Measurements from ENCODE around the gene PODXL.
"Not testable (repeated sequence)": the region's sequence is repeated elsewhere in the genome, so short reads cannot be mapped to it uniquely, and the experiment has no call there.

The PODXL gene

DNA sequence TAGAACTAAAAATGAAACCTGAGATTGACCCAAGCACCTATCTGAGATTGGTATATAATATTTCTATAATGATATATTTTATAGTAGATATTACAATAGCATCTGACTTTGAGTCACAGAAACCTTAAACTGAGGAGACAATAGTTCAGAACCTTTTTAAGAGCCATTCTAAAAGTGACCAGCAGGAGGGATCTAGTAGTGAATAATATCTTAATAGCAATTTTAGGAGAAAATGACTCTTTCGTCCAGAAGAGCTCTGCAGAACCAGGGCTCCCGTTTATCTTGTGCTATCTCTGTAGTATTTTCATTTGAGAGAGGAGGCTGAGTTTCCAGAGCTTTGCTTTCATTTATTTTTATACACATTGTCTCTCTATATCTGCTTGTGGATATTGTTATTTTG is 68.1 kb downstream of the PODXL start:
- DNase-seq, result no peak

DNA sequence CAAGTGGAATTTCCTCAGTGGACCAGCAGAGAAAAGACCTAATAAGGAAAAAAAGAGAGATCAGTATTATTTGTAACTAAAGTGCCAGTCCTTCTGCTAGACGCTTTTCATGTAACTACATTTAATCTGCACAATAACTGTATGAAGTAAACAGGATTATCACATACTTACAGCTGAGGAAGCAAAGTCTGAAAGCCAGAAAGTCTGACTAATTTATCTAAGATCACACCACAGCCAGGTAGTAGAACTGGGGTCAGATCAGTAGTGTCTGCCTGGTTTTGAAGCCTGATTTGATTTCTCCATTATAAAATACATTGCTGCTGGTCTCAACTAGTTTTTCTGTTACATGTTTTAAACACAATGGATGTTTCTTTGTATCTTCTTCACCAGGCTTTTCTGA is 69.2 kb downstream of the PODXL start:
- DNase-seq, result no peak

DNA sequence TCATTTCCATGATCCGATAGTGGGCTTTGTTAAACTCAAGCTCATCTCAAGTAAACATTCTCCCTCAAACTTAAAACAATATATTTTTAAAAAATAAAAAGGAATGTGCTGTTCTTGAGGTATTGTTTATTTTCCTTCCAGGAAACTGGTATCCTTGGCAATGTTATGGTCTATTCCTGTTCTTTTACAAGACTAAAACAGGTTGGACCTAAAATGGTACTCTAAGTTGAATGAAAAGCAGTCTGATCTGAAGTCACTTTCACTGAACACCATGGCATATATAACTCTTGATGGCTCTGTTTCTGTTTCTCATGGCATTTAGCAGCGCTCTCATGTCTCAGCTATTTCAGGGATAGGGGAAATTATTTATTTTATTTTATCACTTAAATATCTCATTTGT is 70.1 kb downstream of the PODXL start:
- no peak for DNase-seq

DNA sequence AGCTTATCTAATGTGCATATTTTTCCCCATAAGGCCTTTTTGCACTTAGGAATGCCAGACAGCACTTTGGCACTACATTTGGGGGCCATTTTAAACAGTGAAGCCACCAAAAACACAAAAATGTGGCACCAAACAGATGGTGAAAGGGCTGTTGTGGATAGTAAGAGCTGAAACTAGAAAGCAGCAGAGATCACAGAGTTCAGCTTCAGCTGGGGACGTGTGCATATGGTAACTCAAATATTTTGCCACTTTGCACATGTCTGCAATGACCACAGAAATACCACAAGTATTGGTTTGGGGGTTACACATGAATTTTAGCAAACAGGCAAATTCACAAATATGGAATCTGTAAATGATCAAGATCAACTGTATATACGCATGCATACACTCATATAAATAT is 72.8 kb downstream of the PODXL start:
- no peak for DNase-seq

DNA sequence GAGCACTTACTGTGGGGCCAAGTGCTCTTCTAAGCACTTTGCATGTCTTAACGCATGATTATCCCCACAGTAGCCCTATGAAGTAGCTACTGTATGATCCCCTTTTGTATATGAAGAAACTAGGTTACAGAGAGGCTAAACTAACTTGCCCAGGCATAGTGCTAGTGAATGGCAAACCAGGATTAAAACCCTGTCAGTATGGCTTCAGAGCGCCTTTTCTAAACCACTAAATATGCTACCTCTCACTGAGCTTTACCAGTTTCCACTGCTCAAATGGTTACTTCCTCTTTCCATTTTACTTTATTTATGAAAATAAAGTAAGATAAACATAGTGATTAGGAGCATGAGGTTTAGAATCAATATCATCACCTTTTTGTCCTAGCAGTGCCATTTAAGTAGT is 73.6 kb downstream of the PODXL start:
- no peak for DNase-seq

DNA sequence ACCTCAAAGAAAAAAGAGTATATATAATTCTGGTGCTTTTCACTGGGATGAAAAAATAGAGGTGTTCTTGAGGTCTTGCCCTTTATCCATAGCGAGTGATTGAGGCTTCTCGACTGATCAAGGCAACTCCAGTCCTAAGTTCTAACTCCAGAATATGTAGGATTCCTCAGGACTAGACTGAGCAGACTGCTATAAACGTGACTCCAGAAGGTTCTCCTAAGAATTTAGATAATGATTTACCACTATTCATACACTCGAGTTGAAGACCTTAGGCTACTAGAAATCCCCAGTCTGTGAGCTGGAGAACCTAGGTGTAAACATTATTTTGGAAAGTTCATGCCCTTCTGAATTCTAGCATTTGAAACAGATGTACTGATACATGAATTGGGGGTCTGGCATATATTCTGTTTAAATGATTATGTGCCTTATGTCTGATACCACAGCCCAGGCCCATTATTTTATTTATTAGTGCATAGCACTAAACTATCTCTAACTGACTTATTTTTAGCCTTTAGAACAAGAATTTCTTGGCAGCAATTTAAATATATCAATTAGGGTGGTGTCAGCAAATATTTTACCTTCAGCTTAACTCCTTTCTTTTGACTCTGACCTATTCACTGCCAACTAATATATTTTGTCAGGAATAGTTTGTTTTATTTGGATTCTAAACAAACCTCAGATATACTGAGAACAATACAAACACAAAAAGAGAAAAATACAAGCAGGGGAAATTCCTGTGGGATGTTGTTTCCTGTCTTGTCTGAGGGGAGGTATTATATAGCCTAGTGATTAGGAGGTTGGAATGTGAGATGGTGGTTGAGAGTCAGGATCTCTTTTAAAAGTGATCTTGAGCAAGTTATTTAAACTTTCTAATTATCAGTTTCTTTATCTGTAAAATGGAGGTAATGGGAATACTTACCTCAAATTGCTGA is 75.8 kb downstream of the PODXL start:
- DNase-seq, result no peak

DNA sequence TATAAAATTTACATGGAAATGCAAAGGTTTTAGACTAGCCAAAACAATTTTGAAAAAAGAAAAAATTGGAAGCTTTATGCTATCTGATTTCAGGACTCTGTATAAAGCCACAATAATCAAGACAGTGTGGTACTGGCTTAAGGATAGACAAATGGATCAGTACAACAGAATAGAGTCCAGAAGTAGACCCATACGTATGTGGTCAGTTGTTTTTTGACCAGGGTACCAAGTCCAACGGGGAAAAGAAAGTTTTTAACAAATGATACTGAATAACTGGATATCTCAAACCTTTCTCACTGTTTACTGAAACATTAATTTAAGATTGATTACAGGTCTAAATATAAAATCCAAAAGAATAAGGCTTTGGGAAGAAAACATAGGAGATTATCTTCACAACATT is 79.7 kb downstream of the PODXL start:
- no peak for DNase-seq

DNA sequence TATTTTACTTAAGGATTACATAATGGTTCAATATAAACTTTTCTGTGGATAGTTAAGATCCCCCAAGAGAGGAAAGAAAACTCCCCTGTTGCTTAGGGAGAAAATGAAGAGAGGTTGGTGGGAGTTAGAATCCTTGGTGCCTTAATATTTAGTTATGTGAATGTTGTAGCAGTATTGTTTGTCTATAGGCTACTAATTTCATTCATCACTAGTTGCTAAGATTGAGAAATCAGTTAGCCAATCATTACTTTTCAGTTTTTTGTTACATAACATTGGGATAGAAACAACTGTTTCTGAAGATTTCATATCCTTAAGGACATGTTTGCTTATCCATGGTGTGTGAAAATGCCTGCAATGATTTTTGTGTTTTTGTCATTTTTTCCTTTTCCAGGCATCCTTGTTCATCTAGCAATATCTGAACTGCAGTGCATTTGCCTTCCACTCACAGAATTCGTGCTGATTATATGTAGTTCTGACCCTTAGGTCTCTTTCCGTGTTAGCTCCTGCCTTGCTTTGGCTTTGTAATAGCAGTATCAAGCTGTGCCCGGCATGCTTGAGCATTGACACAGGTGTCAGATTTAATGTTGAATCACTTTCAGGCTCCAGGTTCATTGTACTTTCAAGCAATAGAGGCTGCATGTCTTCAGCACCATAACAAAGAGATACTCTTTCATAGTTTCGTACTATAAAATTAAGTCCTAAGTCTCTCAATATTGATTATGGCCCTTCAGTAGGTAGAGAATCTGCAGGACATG is 85.0 kb downstream of the PODXL start:
- DNase-seq, result no peak

DNA sequence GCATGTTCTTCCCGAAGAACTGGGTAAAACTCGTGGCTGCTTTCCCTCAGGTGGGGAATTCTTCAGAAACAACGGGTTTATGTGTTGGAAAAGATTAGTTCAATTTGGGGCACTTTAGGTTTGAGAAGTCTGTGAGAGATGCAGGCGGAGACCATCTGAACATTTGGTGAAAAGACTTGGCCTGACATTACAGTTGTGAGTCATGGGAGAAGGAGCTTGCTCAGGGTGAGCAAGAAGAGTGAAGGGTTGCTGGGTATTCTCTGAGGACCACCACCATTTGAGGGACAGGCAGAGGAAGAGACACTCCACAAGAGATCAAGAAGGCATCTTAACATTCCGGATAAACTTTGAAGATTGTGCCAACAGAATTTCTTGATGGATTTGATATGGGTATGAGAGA is 88.6 kb downstream of the PODXL start:
- DNase-seq, result no peak

DNA sequence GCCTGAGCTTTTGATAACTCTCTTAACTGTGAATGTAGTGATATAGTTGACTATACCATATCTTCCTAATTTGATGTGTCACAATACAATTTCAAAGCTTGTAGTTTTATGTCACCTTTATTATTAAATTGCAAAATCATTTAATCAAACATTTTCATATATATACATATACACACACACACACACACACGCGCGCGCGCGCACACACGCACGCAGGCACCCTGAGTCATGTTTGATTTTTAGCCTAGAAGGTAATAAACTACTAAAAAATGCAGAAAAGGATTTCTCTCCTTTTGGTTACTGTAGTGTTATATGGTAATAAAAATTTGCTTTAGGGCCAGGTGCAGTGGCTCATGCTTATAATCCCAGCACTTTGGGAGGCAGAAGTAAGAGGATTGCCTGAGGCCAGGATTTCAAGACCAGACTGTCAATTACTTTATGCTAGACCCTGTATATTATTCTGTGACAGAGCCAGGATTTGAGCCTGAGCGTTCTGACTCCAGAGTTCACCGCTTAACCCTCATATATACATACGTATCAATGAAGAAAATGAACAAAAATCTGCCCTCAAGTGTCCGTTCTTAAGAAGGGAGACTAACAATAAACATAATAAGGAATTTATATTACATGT is 89.6 kb downstream of the PODXL start:
- DNase-seq, result no peak

DNA sequence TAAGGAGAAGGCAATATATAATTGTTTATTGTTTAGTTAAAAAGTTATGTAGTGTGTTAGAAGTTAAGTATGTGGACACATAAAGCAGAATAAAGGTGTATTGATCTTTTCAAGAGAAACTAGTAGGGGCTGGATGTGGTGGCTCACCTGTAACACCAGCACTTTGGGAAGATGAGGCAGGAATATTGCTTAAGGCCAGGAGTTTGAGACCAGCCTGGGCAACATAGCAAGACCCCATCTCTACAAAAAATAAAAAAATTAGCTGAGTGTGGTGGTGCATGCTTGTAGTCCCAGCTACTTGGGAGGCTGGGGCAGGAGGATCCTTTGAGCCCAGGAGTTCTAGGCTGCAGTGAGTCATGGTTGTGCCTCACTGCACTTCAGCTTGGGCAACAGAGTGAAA is 93.7 kb downstream of the PODXL start:
- not testable (repeated sequence) for DNase-seq

DNA sequence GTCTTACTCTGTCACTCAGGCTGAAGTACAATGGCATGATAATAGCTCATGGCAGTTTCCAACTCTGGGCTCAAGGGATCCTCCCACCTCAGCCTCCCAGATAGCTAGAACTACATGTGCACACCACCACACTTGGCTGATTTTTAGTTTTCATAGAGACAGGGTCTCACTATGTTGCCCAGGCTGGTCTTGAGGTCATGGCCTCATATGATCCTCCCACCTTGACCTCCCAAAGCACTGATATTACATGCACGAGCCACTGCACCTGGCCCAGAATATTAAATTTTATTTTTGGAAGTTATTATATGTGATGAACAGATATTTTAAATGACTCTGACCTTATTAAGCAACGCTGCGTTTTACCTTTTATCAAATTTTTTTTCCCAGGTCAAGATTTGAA is 94.4 kb downstream of the PODXL start:
- DNase-seq, result no peak

DNA sequence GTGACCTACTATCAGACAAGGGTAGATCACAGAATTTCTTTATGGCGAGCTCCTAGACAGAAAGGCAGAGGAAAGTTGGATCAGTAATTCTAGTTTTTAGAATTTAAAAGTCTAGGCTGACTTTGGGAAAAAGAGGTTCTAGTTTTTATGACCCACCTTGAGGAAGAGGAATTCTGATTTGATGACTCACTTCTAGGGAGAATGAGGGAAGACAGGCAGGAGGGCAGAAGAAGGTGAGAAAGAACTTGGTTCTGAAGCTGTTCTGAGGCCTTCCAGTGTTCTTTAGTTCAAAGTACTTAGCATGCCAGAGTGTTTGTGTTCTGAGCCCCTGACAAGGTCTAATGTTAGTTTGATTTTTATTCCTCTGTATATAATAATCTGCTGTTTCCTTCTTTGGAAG is 97.2 kb downstream of the PODXL start:
- DNase-seq, result no peak

DNA sequence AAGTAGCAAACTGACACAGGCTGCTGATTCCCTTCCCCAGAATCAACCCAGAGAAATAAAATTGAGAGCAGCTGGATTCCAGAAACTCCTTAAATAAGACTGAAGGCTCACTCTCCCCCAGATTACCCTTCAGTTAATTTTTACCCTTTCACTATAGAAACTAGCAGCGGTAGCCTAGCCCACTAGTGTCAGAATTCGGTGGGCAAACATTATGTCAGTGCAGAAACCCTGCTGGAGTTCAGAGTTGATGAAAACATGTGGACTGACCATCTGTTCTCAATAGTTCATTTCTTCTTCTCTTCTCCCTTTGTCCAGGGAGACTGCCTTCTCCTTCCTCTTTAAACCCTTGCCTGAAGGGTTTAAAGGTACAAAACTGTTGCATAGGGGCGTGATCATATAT is 100.1 kb downstream of the PODXL start:
- DNase-seq, result no peak

DNA sequence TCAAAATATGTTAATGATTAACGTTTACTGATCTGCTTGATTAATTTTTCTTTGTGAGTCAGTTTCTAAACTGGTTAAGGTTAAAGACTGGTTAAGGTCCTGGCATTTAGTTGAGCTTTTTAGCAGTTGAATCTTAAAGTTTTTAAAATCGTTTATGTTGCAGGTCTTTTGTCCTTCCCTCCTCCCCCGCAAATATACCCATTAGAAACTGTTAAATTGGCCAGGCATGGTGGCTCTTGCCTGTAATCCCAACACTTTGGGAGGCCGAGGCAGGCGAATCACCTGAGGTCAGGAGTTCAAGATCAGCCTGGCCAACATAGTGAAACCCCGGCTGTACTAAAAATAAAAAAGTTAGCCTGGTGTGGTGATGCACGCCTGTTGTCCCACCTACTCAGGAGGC is 100.9 kb downstream of the PODXL start:
- no peak for DNase-seq

DNA sequence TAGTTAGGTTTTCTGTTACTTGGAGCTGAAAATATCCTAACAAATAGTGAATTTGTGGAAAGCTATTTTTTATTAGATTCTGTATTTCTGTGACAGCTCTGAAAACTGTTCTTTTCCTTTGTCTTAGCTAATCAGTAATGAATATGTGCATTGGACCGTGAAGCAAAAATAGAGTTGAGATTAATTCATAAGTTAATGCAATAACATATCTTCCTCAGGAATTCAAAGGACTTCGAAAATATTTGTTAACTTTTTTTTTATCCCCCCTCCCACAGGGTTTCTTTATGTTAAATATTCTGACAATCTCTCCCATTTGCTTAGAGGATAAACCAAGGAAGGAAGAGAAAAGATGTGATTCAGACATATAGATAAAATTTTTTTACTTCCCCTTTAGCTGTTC is 101.4 kb downstream of the PODXL start:
- DNase-seq, result no peak

DNA sequence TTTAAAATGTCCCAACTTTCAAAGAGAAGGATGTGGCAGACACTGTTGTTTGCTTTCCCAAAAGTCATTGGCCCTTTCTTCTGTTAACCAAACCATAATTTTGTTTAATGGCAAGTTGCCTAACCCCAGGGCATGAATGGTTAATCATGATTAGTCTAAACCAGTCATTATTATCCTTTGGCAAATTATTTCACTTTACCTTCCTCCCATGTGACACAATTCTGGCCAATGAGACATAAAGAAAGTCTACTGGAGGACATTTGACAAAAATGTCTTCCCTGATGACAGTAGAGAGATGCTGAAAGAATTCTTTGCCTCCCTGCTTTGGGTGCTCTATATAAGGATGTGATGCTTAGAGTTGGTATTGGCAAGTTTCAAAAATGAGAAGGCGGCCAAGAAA is 101.9 kb downstream of the PODXL start:
- DNase-seq, result no peak

Measured in activated CD4-positive, alpha-beta T cell treated with anti-CD3 and anti-CD28 coated beads for 1 hour (primary cell).